HG02798 (cell line): ENCODE results near the gene NOC2L.
A peak's percentile ranks its signal among the peaks of the same experiment; 100 is the strongest.
"Not testable (repeated sequence)": the region's sequence is repeated elsewhere in the genome, so short reads cannot be mapped to it uniquely, and the experiment has no call there.

Experiments
- ATAC-seq: cut with Tn5 transposase; IDR thresholded peaks from one replicate; pipeline ENCODE4 v1.9.1; 2021; ENCODE audit warnings: mild to moderate bottlenecking; ENCODE audit not compliant: unreplicated experiment, poor library complexity

Gene NOC2L

DNA sequence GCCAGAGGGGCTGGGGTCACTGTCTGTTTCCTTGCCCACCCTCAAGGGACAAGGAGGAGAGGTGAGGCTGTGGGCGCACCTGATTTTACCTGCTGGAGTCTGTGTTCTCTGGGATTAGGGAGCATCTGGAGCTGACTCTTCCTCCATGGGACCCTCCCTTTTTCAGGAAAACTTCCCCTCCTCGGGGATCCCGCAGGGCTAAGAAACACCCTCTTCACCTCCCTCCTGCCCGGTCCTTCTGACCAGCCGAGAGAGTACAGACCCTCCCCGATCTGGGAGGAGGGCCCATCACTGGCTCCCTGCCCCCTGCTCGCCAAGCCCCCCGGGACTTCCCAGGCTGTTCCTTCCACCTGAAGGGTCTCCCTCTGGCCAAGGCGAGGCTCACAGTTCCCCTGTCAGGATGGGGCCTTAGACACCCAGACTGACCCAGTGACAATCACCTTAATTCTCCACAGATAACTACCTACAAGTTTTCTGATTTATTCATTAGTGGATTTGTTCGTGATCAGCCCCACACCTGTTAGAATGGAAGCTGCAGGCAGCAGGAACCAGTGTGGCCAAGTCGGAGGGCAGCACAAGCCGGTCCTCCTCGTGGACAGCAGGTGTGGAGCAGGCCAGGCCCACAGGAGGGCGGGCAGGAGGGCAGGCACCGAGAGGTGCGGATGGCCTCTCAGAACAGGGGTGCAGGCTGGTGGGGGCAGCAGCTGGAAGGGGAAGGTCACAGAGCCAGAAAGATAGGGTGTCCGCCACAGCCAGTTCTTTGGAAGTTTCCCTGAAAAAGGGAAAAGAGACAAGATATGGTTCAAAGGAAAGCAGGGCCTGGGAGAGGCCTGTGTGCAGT is 51.2 kb downstream of the NOC2L start:
- no peak for ATAC-seq

DNA sequence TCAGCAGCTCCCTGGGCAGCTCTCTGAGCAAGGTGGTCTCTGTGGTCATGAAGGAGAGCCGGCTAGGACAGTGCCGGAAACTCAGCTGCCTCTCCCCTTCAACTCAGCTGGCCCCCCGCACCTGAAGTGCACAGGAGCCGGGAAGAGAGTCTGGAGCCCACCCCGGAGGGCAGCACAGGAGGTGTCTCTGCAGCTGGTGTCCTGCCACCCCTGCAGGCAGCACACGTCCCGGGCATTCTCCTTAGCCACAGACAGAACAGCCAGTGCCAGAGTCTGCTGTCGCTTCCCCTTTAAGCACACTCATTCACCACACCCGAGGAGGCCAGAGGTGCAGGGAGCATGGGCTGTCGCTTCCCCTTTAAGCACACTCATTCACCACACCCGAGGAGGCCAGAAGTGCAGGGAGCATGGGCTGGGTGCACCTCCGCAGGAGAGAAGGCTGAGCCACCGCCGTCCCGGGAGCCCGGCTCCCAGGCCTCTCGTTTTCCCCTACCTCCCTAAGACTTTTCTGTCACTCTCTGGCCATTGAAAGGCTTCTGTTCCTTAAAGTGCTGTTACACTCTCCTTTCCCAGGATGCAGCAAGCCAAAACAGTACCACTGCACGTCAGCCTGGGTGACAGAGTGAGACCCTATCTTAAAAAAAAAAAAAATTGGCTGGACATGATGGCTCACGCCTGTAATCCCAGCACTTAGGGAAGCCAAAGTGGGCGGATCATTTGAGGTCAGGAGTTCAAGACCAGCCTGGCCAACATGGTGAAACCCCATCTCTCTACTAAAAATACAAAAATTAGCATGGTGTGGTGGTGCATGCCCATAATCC is 52.2 kb downstream of the NOC2L start:
- no peak for ATAC-seq

DNA sequence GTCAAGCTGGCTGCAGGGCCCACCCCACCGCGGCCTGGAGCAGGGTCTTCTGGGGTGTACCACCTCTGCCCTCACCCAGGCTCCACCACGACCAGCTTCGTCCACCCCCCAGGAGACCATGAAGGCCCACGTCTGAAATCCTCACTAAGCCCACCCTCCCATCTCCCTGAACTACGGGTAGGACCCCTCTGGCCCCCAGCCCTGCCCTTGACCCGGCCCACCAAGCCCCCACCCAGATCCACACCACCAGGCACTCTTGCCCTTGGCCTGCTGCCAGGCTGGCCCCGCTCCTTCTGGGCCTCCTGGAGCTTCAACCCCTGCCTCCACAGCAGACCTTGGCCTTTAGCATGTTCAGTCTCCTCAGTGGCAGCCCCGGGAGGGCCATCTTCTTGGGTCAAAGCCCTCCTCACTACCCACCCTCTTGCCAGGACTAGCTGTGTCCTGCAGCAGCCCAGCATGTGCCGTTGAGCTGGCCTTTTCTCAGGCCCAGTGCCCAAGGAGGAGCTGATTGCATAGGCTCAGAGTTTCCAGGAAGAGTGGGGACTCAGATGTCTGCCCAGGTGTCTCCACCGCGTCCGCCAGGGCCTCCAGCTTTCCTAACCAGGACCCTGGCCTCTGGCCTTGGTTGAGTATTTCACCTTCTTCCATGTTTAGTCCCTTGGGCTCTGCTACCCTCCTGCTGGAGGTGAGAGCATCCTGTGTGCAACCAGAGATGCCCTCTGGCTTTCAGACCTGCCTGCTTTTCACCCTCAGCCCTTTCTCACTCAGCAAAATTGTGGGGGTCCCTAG is 53.1 kb downstream of the NOC2L start:
- no peak for ATAC-seq

DNA sequence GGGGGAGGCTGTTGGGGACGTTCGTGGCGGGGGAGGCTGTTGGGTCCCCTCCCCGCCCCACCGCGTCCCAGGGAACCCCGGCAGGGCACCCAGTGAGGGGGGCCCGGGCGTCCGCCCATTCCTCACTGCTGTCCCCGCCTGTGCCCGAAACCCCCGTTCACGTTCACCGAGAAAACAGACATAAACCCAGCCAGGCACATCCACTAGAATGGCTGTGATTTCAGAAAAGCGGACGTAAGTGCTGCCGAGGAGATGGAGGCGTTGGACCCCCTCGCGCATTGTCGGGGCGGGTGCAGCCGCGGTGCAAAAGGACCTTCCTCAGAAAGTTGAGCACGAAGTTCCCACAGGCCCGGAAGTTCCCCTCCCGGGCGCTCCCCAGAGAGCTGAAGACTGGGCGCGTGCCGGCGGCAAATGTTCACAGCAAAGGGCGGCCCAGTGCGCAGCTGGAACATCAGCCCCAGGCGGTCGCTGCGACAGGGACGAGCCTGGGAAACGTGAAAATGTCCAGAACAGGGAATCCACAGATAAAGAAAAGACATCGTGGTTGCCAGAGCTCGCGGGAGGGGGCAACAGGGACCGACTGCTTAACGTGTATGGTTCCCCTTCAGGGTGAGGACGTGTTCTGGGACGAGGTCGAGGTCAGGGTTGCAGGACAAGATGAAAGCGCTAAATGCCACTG is 53.8 kb downstream of the NOC2L start:
- no peak for ATAC-seq

DNA sequence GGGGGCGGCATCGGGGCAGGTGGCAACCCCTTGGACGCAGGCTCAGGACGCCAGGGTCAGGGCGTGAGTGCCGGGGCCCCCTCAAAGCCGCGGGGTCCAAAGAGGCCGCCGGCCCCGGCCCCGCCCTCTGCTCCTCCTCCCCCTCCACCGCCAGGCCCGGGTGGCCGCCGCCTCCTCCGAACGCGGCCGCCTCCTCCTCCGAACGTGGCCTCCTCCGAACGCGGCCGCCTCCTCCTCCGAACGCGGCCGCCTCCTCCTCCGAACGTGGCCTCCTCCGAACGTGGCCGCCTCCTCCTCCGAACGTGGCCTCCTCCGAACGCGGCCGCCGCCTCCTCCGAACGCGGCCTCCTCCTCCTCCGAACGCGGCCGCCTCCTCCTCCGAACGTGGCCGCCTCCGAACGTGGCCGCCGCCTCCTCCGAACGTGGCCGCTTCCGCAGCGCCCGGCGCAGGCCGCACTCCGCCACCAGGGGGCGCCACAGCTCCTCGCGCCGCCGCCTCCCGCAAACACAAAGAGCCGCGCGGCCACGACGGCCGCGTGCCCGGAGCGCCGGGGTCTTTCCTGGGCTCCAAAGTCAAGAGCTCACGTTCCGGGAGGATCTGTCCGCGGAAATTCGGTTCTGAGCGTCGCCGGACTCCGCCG is 54.6 kb downstream of the NOC2L start:
- ATAC-seq = peak; percentile 67

DNA sequence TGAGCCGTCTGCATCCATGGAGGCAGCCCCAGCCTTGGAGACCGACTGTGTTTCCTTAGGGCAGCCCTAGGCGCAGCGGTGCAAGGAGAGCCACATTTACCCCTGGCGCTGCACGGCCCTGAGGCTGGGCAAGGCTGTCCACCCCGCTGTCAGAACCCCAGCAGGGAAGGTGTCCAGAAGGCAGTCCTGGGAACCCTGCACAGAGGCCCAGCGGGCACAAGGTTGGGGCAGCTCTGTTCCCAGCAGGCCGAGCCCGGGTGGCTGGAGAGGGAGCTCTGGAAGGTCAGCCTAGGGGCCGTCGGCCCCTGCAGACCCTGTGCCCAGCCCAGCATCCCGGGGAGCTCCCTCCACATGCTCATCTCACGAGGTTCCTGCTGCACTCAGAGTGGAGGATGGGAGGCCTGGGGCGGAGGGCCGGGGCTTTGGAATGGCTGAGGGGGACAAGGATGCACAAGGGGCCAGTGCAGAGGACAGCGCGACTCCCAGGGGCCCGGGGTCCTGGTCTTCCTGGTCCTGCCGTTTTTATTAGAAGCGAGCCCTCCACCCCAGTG is 55.3 kb downstream of the NOC2L start:
- no peak for ATAC-seq

DNA sequence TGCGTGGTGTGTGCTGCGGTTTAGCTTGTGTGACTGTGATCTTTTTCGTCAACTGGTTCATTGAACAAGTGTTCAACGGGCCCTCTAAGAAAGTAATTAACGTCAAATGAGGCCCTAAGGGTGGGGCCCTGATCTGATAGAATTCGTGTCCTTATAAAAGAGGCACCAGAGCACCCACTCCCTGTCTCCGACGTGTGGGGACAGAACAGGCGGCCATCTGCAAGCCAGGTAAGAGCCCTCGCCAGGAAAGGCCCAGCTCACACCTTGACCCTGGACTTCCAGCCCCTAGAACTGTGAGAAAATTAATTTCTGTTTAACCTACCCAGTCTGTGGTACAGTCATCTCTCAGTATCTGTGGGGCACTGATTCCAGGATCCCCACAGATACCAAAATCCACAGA is 55.8 kb downstream of the NOC2L start:
- no peak for ATAC-seq

DNA sequence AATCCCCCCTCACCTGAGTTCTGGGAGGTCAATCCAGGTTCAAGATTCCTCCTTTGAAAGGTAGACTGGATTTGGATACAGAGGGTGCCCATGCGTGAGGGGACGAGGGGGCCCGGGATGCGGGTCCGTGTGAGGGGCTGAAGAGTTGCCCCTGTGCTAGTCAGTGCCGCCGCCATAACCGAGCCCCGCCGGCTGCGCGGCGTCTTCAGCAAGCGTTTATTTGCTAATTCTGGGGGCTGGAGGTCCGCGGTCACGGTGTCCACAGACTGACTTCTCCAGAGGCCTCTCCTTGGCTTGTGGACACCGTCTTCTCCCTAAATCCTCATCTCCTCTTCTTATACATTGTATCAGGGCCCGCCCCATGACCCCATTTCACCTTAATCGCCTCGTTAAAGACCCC is 56.3 kb downstream of the NOC2L start:
- no peak for ATAC-seq

DNA sequence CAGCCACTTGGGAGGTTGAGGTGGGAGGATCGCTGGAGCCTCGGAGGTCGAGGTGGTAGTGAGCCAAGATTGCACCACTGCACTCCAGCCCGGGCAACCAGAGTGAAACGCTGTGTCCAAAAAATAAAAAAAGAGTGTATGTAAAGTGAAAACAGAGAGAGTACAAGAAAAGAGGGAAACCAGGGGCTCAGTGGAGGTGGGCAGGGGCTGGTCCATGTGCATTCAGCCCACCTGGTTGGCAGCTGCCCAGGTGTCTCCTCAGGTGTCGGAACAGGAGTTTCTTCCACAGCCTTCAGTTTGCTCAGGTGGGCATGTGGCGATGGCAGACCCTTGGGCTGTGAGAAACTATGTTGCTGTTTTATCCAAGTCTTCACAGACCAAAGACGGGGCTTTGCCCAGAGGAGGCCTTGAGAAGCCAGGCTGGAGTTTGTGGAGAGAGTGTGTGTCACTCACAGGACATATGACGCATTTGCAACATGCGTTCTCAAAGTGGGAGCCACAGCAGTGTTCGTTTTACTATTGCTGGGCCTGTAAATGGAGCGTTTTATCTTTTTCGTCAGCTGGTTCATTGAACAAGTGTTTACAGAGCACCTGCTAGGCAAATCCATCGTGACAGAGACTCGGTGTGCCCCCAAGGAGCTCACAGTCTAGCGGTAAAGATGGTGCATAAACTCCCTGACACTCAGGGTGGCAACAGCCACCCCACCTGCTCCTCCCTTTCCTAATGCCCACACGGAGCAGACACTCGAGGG is 57.8 kb downstream of the NOC2L start:
- ATAC-seq = no peak

DNA sequence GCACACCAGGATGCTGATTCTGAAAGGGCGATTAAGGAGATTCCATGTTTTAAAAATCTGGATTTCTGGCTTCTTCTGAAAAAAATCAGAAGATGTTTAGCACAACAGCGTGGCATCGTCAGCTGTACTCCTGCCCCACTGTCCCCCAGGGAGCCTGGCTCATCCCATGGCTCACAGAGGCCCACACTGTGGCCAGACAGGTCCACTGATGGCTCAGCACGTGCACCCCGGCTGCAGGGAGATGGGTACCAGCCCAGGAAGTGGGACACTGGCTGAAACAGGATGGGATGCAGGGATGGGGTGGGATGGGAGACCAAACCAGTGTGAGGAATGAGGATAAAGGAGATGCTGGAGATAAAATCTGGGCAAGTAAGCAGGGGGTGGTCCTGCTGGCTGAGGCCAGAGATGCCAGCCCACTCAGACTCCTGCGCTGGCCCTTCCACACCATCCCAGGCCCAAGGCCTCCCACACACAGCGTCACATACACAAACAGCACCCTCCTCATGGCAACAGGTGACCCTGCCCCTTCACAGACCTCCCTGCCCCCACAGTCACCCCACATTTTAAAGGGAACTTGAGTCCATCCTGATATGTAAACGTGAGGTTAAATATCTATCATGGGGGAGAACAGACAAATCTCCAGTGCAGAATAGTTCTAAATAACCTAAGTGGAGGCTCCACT is 59.3 kb downstream of the NOC2L start:
- no peak for ATAC-seq

DNA sequence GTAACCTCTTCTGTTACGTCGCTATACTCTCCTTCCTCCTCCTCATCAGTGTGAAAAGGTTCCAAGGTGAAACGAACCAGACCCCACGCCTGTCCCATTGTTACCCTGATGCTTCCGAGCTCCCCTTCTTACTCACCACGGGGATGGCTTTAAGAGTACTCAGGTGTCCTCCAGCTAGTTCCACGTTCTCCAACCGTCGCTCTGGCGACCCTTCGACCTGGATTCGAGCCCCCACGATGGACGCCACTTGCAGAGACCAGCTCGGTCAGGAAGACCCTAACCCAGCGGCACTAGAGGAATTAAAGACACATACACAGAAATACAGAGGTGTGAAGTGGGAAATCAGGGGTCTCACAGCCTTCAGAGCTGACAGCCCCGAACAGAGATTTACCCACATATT is 61.1 kb downstream of the NOC2L start:
- not testable (repeated sequence) for ATAC-seq

DNA sequence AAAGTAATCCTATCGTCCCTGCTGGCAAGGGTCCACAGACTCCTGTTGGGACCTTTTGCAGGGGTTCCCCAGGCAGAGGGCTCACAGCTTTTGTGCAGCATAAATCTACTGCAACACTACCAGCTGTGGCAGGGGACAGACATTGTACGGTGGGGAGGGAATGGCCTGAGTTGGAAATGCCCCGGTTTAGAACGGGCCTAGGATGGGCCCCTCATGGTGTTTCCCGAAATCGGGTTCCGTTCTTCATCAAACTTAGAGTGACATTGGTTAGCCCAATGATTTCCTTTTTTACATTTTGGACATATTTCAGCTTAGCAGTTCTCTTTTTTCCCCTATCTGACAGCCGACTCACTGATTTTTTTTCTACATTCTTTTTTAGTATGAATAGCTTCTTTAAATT is 61.8 kb downstream of the NOC2L start:
- no peak for ATAC-seq
